Measurements from ENCODE around the gene CCR7. TPM values are rescaled to one million over a fixed set of nuclear protein-coding genes. Genes with fewer than 3 reads are reported as not detected.

The CCR7 gene
- total and polyA plus RNA-seq, 2 donors (not counting 1 experiment from before 2014, with no cell fraction given), result 116 to 481 TPM

DNA sequence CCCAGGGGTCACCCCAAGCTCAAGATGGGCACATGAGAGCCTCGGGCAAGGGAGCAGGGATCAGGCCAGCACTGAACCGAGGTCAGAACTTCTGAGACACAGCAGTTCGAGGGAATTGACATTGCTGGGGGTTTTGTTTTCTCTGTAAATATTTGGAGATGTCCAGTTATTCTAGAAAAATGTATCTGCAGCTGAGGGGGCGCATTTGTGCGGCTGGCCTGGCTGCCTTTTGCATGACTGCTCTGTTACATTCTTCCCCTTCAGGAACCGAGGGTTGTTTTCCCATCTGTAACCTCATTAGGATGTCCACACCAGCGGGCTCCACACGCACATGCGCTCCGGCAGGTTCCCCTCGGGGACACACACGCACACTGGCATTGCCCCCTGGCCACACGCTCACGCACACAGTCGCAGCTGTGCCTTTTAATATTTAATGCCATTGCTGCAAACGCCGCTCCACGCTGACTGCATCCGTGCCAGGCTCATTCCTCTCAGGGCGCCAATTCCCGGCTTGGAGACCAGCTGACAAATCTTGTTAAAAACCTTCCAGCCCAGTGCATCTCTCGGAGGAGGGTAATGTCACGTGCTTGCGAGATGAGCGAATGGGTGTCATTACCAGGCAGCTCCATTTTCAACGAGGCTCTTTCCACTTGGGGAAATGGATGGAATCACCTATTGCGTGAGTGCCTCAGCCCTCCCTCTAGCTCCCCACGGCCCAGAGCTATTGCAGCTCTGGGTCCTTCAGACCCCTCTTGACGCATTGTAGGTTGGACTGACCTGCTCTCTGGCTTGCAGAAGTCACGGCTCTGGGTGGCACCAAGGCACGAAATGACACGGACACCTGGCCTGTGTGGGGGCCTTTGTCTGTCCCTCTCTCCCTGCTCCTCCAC lies 13.1 kb downstream of the CCR7 start:
- Histone ChIP-seq H3K4me2 (replicated peaks; ENCODE audit: low read depth, low read length, poor library complexity, severe bottlenecking) (peak overlapping the region; percentile 73), H3K36me3 (replicated peaks in 1 of 2; ENCODE audit: control extremely low read depth in 1 of 2, control insufficient read depth in 1 of 2, extremely low read depth in 1 of 2, insufficient read depth in 2 of 2, low read length in 1 of 2) (peaks cover 0 to 33% of the 10 kb centered on the region in 2 experiments), H3K4me1 (ENCODE audit: control insufficient read depth in 2 of 2, insufficient read depth in 2 of 2, low read length in 2 of 2) (peaks cover 98 to 100% of the 10 kb centered on the region in 2 donors), H3K27ac (ENCODE audit: low read length in 2 of 2) (peak overlapping the region; percentile 83 to 98), H3K79me2 (ENCODE audit: control insufficient read depth, insufficient read depth, low read length) (peaks cover 37% of the 10 kb centered on the region), H3K4me3 (ENCODE audit: control extremely low read depth in 1 of 5, extremely low read depth in 1 of 5, insufficient read depth in 1 of 5, low read depth in 2 of 5, low read length in 4 of 5) (no peak overlapping the region), H4K20me1 (ENCODE audit: control insufficient read depth, insufficient read depth, low read length, poor library complexity, severe bottlenecking) (peaks cover 4% of the 10 kb centered on the region), H2AFZ (ENCODE audit: insufficient read depth, low read depth, low read length, poor library complexity, severe bottlenecking) (no peak overlapping the region), H3K9me3 (ENCODE audit: control extremely low read depth in 1 of 3, control insufficient read depth in 2 of 3, insufficient read depth in 1 of 3, low read length in 2 of 3) (no peaks in the 10 kb centered on the region), H3K9ac (ENCODE audit: low read length) (no peak overlapping the region), H3K27me3 (replicated peaks in 1 of 4; ENCODE audit: control extremely low read depth in 1 of 4, control insufficient read depth in 3 of 4, insufficient read depth in 4 of 4, low read length in 3 of 4) (no peaks in the 10 kb centered on the region)
- ATAC-seq (ENCODE audit: low read depth) (no peak), DNase-seq (peak; percentile 52)
- Mint-ChIP-seq H3K4me1 (peaks cover 100% of the 10 kb centered on the region), H3K4me3 (peak overlapping the region; percentile 84), H3K27me3 (no peaks in the 10 kb centered on the region), H3K27ac (peak overlapping the region; percentile 92), H3K9me3 (ENCODE audit: insufficient read depth) (no peaks in the 10 kb centered on the region)
- TF ChIP-seq, protein P1, sequence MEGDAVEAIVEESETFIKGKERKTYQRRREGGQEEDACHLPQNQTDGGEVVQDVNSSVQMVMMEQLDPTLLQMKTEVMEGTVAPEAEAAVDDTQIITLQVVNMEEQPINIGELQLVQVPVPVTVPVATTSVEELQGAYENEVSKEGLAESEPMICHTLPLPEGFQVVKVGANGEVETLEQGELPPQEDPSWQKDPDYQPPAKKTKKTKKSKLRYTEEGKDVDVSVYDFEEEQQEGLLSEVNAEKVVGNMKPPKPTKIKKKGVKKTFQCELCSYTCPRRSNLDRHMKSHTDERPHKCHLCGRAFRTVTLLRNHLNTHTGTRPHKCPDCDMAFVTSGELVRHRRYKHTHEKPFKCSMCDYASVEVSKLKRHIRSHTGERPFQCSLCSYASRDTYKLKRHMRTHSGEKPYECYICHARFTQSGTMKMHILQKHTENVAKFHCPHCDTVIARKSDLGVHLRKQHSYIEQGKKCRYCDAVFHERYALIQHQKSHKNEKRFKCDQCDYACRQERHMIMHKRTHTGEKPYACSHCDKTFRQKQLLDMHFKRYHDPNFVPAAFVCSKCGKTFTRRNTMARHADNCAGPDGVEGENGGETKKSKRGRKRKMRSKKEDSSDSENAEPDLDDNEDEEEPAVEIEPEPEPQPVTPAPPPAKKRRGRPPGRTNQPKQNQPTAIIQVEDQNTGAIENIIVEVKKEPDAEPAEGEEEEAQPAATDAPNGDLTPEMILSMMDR (IDR thresholded peaks at IDR 0.05), result no peak
- TF ChIP-seq EZH2 (IDR thresholded peaks at IDR 0.05; ENCODE audit: borderline replicate concordance, insufficient read depth, low read depth, low read length, poor library complexity, severe bottlenecking), result no peak
- ChIA-PET CTCF (interaction anchor here (0.6 to 25.2 kb wide), 4 partner anchors 8 to 65 kb away, joined by 3 to 634 read pairs (median 230); partner anchors contain the start of gene CCR7), POLR2A (interaction anchor here (0.6 to 9.4 kb wide), 7 partner anchors 10 to 213 kb away, joined by 3 to 78 read pairs (median 10); partner anchors contain the start of genes CCR7 and TOP2A)
- 63% methylated on average over 27 of the region's 32 CpGs for WGBS (ENCODE audit: insufficient coverage)
- intact Hi-C loops (cut with micrococcal nuclease), result loop anchor here (2.0 kb wide), 1 partner anchor 63 kb away; no protein-coding TSS in a partner anchor
